ENCODE data around the gene CDK17. TPM values are rescaled to one million over a fixed set of nuclear protein-coding genes. Genes with fewer than 3 reads are reported as not detected.
"Not testable (repeated sequence)": the region's sequence is repeated elsewhere in the genome, so short reads cannot be mapped to it uniquely, and the experiment has no call there.

Gene CDK17
- total RNA-seq, 2 experiments from 2014 or later, result 28.4 to 29.0 TPM

GRCh38 chr12:96323906-96324305 is 76.3 kb downstream of the CDK17 start:
- POLR2A ChIA-PET, result no interaction called here

GRCh38 chr12:96322720-96323119 is 77.5 kb downstream of the CDK17 start:
- ChIA-PET POLR2A (no interaction called here), CTCF (no interaction called here)
- H3K4me3 Mint-ChIP-seq, result no peak overlapping the region
- H3K4me1 Mint-ChIP-seq (ENCODE audit: low read depth), result peaks cover 24% of the 10 kb centered on the region
- no peak for DNase-seq
- peaks cover 2% of the 10 kb centered on the region for H3K9me3 Mint-ChIP-seq
- intact Hi-C loops (cut with micrococcal nuclease), result no loop called here
- H3K36me3 Mint-ChIP-seq (ENCODE audit: low read depth), result peaks cover 29% of the 10 kb centered on the region
- H3K27me3 Mint-ChIP-seq, result no peaks in the 10 kb centered on the region
- H3K27ac Mint-ChIP-seq, result no peak overlapping the region
- ATAC-seq, result no peak
- no peak for TF ChIP-seq CTCF (IDR thresholded peaks at IDR 0.05)

More at GRCh38 chr12:96323906-96324305, 76.3 kb downstream of the CDK17 start:
- no peaks in the 10 kb centered on the region for H3K27me3 Mint-ChIP-seq
- ATAC-seq (no peak), DNase-seq (no peak)
- peaks cover 30% of the 10 kb centered on the region for H3K36me3 Mint-ChIP-seq (ENCODE audit: low read depth)
- H3K27ac Mint-ChIP-seq, result no peak overlapping the region
- intact Hi-C loops (cut with micrococcal nuclease), result no loop called here
- CTCF ChIA-PET, result no interaction called here
- H3K4me1 Mint-ChIP-seq (ENCODE audit: low read depth), result peaks cover 35% of the 10 kb centered on the region
- no peak overlapping the region for H3K4me3 Mint-ChIP-seq
- no peak for TF ChIP-seq CTCF (IDR thresholded peaks at IDR 0.05)
- peaks cover 2% of the 10 kb centered on the region for H3K9me3 Mint-ChIP-seq

- CTCF ChIA-PET, result no interaction called here
- DNase-seq (no peak), ATAC-seq (peak; percentile 39)
- Mint-ChIP-seq H3K4me1 (ENCODE audit: low read depth) (peaks cover 18% of the 10 kb centered on the region), H3K27me3 (no peaks in the 10 kb centered on the region), H3K4me3 (no peak overlapping the region), H3K9me3 (peaks cover 2% of the 10 kb centered on the region), H3K36me3 (ENCODE audit: low read depth) (peaks cover 29% of the 10 kb centered on the region), H3K27ac (no peak overlapping the region)
- POLR2A ChIA-PET, result interaction anchor here (0.6 kb wide), 1 partner anchor 22 kb away, joined by 3 read pairs; no protein-coding TSS in a partner anchor
- no peak for TF ChIP-seq CTCF (IDR thresholded peaks at IDR 0.05)
- intact Hi-C loops (cut with micrococcal nuclease), result no loop called here
Observed at GRCh38 chr12:96321941-96322340, 78.3 kb downstream of the CDK17 start.

- H3K27ac Mint-ChIP-seq; DNase-seq; intact Hi-C loops (cut with micrococcal nuclease); H3K27me3 Mint-ChIP-seq; POLR2A ChIA-PET; ATAC-seq; CTCF ChIA-PET; H3K9me3 Mint-ChIP-seq; H3K4me3 Mint-ChIP-seq: not testable (repeated sequence)
- peaks cover 14% of the 10 kb centered on the region for H3K36me3 Mint-ChIP-seq (ENCODE audit: low read depth)
- peaks cover 24% of the 10 kb centered on the region for H3K4me1 Mint-ChIP-seq (ENCODE audit: low read depth)
Observed at GRCh38 chr12:96317801-96318200, 82.4 kb downstream of the CDK17 start.

- H3K27ac Mint-ChIP-seq, result peak overlapping the region; percentile 85
- DNase-seq (peak; percentile 14), ATAC-seq (peak; percentile 47)
- H3K36me3 Mint-ChIP-seq (ENCODE audit: low read depth); H3K27me3 Mint-ChIP-seq; CTCF ChIA-PET; intact Hi-C loops (cut with micrococcal nuclease); H3K9me3 Mint-ChIP-seq: not testable (repeated sequence)
- H3K4me3 Mint-ChIP-seq, result peak overlapping the region; percentile 82
- H3K4me1 Mint-ChIP-seq (ENCODE audit: low read depth), result peaks cover 24% of the 10 kb centered on the region
- POLR2A ChIA-PET, result interaction anchor here (0.9 to 1.4 kb wide), 2 partner anchors 82 to 84 kb away, joined by 3 to 4 read pairs; partner anchors contain the start of gene CDK17
Observed at GRCh38 chr12:96315741-96316481, 84.3 kb downstream of the CDK17 start.

- H3K27me3 Mint-ChIP-seq, result no peaks in the 10 kb centered on the region
- ATAC-seq (no peak), DNase-seq (no peak)
- H3K9me3 Mint-ChIP-seq, result no peaks in the 10 kb centered on the region
- H3K4me1 Mint-ChIP-seq (ENCODE audit: low read depth), result peaks cover 24% of the 10 kb centered on the region
- H3K4me3 Mint-ChIP-seq, result no peak overlapping the region
- no peak overlapping the region for H3K27ac Mint-ChIP-seq
- peaks cover 6% of the 10 kb centered on the region for H3K36me3 Mint-ChIP-seq (ENCODE audit: low read depth)
- POLR2A ChIA-PET, result interaction anchor here (1.3 to 1.4 kb wide), 2 partner anchors 83 to 87 kb away, joined by 3 read pairs; no protein-coding TSS in a partner anchor
- TF ChIP-seq CTCF (IDR thresholded peaks at IDR 0.05), result no peak
- intact Hi-C loops (cut with micrococcal nuclease), result no loop called here
- CTCF ChIA-PET, result interaction anchor here (1.2 to 1.5 kb wide), 2 partner anchors 8 to 27 kb away, joined by 3 to 4 read pairs; no protein-coding TSS in a partner anchor
Observed at GRCh38 chr12:96314723-96315122, 85.5 kb downstream of the CDK17 start.

Measured in activated CD8-positive, alpha-beta T cell treated with anti-CD3 and anti-CD28 coated beads for 36 hours (primary cell).